IMR-90 (cell line): ENCODE results near the gene HIF1A.

Experiments used
- BHLHE40 ChIP-seq: fragments of 150-350 bp; IDR thresholded peaks from 2 replicates; pipeline ENCODE4 v1.6.1; 2016; ENCODE audit warnings: mild to moderate bottlenecking, low read depth, low read length
- CEBPB ChIP-seq: IDR thresholded peaks from 2 replicates; pipeline ENCODE4 v1.6.1; 2012; ENCODE audit warnings: low read depth, low read length, improper control_type of control experiment
- CHD1 ChIP-seq: IDR thresholded peaks from 2 replicates; pipeline ENCODE4 v1.6.1; 2012; ENCODE audit warnings: low read depth, low read length, improper control_type of control experiment
- CTCF ChIP-seq: conservative IDR thresholded peaks from 2 replicates; pipeline ENCODE4 v1.5.1; 2012; ENCODE audit warnings: mild to moderate bottlenecking, low read depth, low read length, improper control_type of control experiment
- ELK1 ChIP-seq: fragments of 150-350 bp; IDR thresholded peaks from 2 replicates; pipeline ENCODE4 v1.6.1; 2016; ENCODE audit warnings: low read depth, mild to moderate bottlenecking, low read length, moderate library complexity, borderline replicate concordance
- FOS ChIP-seq: fragments of 150-350 bp; IDR thresholded peaks from 2 replicates; pipeline ENCODE4 v1.6.1; 2016; ENCODE audit warnings: low read depth, low read length
- MAFK ChIP-seq: IDR thresholded peaks from 2 replicates; pipeline ENCODE4 v1.6.1; 2012; ENCODE audit warnings: low read depth, low read length, improper control_type of control experiment
- MAZ ChIP-seq: IDR thresholded peaks from 2 replicates; pipeline ENCODE4 v1.6.1; 2012; ENCODE audit warnings: low read depth, mild to moderate bottlenecking, low read length, improper control_type of control experiment, moderate library complexity, borderline replicate concordance
- MXI1 ChIP-seq: IDR thresholded peaks from 2 replicates; pipeline ENCODE4 v1.6.1; 2012; ENCODE audit warnings: low read depth, mild to moderate bottlenecking, low read length, moderate library complexity, borderline replicate concordance
- NFE2L2 ChIP-seq: fragments of 150-350 bp; IDR thresholded peaks from 2 replicates; pipeline ENCODE4 v1.6.1; 2016; ENCODE audit warnings: low read depth, mild to moderate bottlenecking, low read length
- POLR2A ChIP-seq: IDR thresholded peaks from 2 replicates; pipeline ENCODE4 v1.6.1; 2012; ENCODE audit warnings: mild to moderate bottlenecking, low read depth, low read length
- RAD21 ChIP-seq: IDR thresholded peaks from 2 replicates; pipeline ENCODE4 v1.6.1; 2012; ENCODE audit warnings: low read length, improper control_type of control experiment
- RFX5 ChIP-seq: IDR thresholded peaks from 2 replicates; pipeline ENCODE4 v1.8.0; 2012; ENCODE audit warnings: low read depth, mild to moderate bottlenecking, low read length, moderate library complexity
- SMC3 ChIP-seq: fragments of 150-350 bp; IDR thresholded peaks from 2 replicates; pipeline ENCODE4 v1.6.1; 2016; ENCODE audit warnings: low read depth, mild to moderate bottlenecking, antibody characterized with exemption, low read length, moderate library complexity

GRCh38 chr14:61736751-61737150, 41.4 kb downstream of the HIF1A start:
- no peak for TF ChIP-seq CTCF
- no peak for TF ChIP-seq POLR2A
- no peak for TF ChIP-seq BHLHE40
- no peak for TF ChIP-seq MAZ
- TF ChIP-seq RFX5: no peak
- TF ChIP-seq CHD1: no peak
- TF ChIP-seq CEBPB: no peak
- no peak for TF ChIP-seq RAD21
- TF ChIP-seq ELK1: no peak
- TF ChIP-seq MXI1: no peak
- TF ChIP-seq NFE2L2: peak; percentile 30; the same call in 1 of the 2 replicates
- TF ChIP-seq FOS: no peak
- TF ChIP-seq MAFK: no peak
- TF ChIP-seq SMC3: no peak
